Adrenal gland (tissue), 12 donors: ENCODE results near the gene BCAP29. TPM values are rescaled to one million over a fixed set of nuclear protein-coding genes. Genes with fewer than 3 reads are reported as not detected.

ENCODE experiments used
- DNase-seq, 7 donors: peaks; one replicate each; pipeline ENCODE4 v3.0.0-alpha.2; 2019 to 2020
- H3K27ac ChIP-seq, 5 donors: fragments of 200-600 bp; sonication (generic) in 4 of 5; 1 replicate in 3 of 5; 2 replicates in 2 of 5; pipeline versions ENCODE4 v1.5.1 to v1.8.0; 2016 to 2020; ENCODE audit warnings: mild to moderate bottlenecking in 1 of 5
- H3K27me3 ChIP-seq: fragments of 200-600 bp; 2 replicates; pipeline ENCODE4 v1.8.0; 2021
- H3K36me3 ChIP-seq, 2 donors: fragments of 200-600 bp; replicated peaks in 1 of 2; 1 replicate in 1 of 2; 2 replicates in 1 of 2; pipeline versions ENCODE4 v1.5.1 to v1.8.0; 2018 to 2022
- H3K4me1 ChIP-seq, 2 donors: fragments of 200-600 bp; replicated peaks in 1 of 2; 1 replicate in 1 of 2; 2 replicates in 1 of 2; pipeline versions ENCODE4 v1.5.1 to v1.8.0; 2018 to 2021
- H3K4me3 ChIP-seq, 4 donors: fragments of 200-600 bp; sonication (generic) in 3 of 4; one replicate each; pipeline ENCODE4 v1.5.1; 2016 to 2018
- H3K9me3 ChIP-seq, 3 donors: fragments of 200-600 bp; sonication (generic) in 1 of 3; replicated peaks in 1 of 3; 1 replicate in 2 of 3; 2 replicates in 1 of 3; pipeline versions ENCODE4 v1.5.1 to v1.8.0; 2016 to 2021
- POLR2A ChIP-seq, 2 donors: fragments of 450-650 bp; IDR thresholded peaks; one replicate each; pipeline ENCODE4 v1.6.1; 2017; ENCODE audit warnings: antibody characterized with exemption in 2 of 2, mild to moderate bottlenecking in 2 of 2, moderate library complexity in 1 of 2
- WGBS, 4 donors: extraction: QIAGEN DNeasy Blood & Tissue Kit in 2 of 4; methylation state at CpG; one replicate each; pipeline versions ENCODE4 v1.1.5 to v1.1.7; 2013 to 2017; 5-methylcytosine and 5-hydroxymethylcytosine counted together
- intact Hi-C, 2 donors: fragments of 100-400 bp; cut with DNase I; formaldehyde crosslinking; loops; one replicate each; pipeline versions ENCODE4 v1.14.1 to v1.15.0; 2022 to 2023
- polyA plus RNA-seq, 3 donors: library from polyadenylated mRNA; stranded (reverse); fragments of 200-250 nt in 2 of 3; fragments of 350-450 nt in 1 of 3; fragmentation: Illumina TruSeq in 1 of 3; extraction: RNeasy Lipid Tissue Mini Kit (QIAGEN cat#74804) in 1 of 3; gene quantifications; one replicate each; pipeline ENCODE4 v1.2.3, GENCODE V29; 2013 to 2014
- total RNA-seq, 9 donors: library from RNA; depleted of rRNA in 4 of 9; stranded (reverse); fragments of >200 nt in 4 of 9; fragments of 120-200 nt in 1 of 9; fragmentation: NEBNext Ultra II Directional in 1 of 9; extraction: Animal tissue kit (Norgen Biotek cat#: 25700) in 1 of 9; gene quantifications; one replicate each; pipeline versions ENCODE4 v1.1.0 to v1.2.4, GENCODE V29; 2013 to 2023
- TF ChIP-seq, protein P1 (sequence below), 6 experiments: fragments of 450-650 bp in 4 of 6; fragments of 200-600 bp in 2 of 6; sonication (generic) in 1 of 6; IDR thresholded peaks; 1 replicate in 5 of 6; 2 replicates in 1 of 6; pipeline versions ENCODE4 v1.5.1 to v1.8.0; 2016 to 2021; ENCODE audit warnings: antibody characterized with exemption in 6 of 6, mild to moderate bottlenecking in 2 of 6, moderate library complexity in 1 of 6
- donor health status: healthy with polysubstance abuse.
- donor health status: Bipolar disorder and iron deficiency.
- donor health status: DM: yes; HTN: yes; CAD: no.
- donor health status: DM: no; HTN: no; CAD: no.
- donor health status: DM: no; HTN: no; CAD: no.
- donor health status: DM: yes; HTN: yes; CAD: no.

Gene BCAP29
- total and polyA plus RNA-seq, 12 donors, result 35.0 to 158 (median 51.0) TPM

DNA sequence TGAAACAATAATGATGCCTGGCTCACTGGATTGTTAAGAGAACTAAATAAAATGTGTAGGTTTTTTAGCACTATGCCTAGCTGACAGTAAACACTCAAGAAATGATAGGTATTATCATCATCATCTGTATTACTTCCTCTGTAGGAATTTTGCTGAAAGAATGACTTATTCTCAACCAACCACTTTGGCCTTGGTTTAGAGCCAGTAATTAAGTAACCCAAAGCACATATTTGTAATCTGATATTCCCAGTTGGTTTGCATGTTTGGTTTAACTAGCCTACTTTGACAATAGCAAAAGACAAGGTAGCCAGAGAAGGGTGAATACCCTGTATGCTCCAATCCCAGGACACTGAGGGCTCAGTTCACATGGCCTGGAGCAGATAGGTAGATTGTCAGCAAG, 34.4 kb downstream of the BCAP29 start:
- intact Hi-C loops, result no loop called here
- TF ChIP-seq, protein P1, sequence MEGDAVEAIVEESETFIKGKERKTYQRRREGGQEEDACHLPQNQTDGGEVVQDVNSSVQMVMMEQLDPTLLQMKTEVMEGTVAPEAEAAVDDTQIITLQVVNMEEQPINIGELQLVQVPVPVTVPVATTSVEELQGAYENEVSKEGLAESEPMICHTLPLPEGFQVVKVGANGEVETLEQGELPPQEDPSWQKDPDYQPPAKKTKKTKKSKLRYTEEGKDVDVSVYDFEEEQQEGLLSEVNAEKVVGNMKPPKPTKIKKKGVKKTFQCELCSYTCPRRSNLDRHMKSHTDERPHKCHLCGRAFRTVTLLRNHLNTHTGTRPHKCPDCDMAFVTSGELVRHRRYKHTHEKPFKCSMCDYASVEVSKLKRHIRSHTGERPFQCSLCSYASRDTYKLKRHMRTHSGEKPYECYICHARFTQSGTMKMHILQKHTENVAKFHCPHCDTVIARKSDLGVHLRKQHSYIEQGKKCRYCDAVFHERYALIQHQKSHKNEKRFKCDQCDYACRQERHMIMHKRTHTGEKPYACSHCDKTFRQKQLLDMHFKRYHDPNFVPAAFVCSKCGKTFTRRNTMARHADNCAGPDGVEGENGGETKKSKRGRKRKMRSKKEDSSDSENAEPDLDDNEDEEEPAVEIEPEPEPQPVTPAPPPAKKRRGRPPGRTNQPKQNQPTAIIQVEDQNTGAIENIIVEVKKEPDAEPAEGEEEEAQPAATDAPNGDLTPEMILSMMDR (IDR thresholded peaks at IDR 0.05), result no peak
- no peak for TF ChIP-seq POLR2A (IDR thresholded peaks at IDR 0.05)
- no peaks in the 10 kb centered on the region for H3K27me3 ChIP-seq
- H3K4me1 ChIP-seq, result peaks cover 0 to 13% of the 10 kb centered on the region in 2 donors
- DNase-seq, result no peak
- H3K27ac ChIP-seq, result no peak overlapping the region
- H3K4me3 ChIP-seq, result no peak overlapping the region
- H3K36me3 ChIP-seq, result peaks cover 0 to 27% of the 10 kb centered on the region in 2 donors
- no peaks in the 10 kb centered on the region for H3K9me3 ChIP-seq

- no peaks in the 10 kb centered on the region for H3K4me1 ChIP-seq
- intact Hi-C loops, result no loop called here
- 88 to 99% (median 92%) methylated on average over 4 of the region's 4 CpGs for WGBS, 4 donors
- H3K27ac ChIP-seq, result no peak overlapping the region
- DNase-seq, result no peak
- H3K27me3 ChIP-seq, result no peaks in the 10 kb centered on the region
- no peak for TF ChIP-seq POLR2A (IDR thresholded peaks at IDR 0.05)
- TF ChIP-seq, protein P1 (IDR thresholded peaks at IDR 0.05), result no peak
- H3K4me3 ChIP-seq, result no peak overlapping the region
- peaks cover 0 to 27% of the 10 kb centered on the region in 2 donors for H3K36me3 ChIP-seq
- no peaks in the 10 kb centered on the region for H3K9me3 ChIP-seq
Measured at GRCh38 chr7:107615910-107616680, 36.0 kb downstream of the BCAP29 start.

DNA sequence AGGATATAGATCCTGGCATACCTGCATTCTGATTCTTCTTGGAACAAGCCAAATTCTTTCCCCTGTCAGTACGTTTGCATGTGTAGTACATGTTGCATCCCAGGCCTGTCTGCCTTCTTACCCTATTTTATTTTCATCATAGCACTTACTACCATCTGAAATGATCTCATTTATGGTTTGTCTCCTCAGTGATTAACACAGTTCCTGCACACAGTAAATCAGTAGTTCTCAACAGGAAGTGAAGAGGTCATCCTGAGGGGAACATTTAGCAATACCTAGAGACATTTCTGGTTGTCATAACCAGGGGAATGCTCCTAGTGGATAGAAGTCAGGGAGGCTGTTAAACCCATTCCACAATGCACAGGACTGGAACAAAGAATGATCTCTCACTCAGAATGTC, 42.4 kb downstream of the BCAP29 start:
- no peaks in the 10 kb centered on the region for H3K4me1 ChIP-seq
- DNase-seq, result no peak

GRCh38 chr7:107622894-107623293, 42.8 kb downstream of the BCAP29 start:
- Histone ChIP-seq H3K27me3 (no peaks in the 10 kb centered on the region), H3K4me3 (no peak overlapping the region), H3K36me3 (no peaks in the 10 kb centered on the region), H3K27ac (no peak overlapping the region), H3K4me1 (no peaks in the 10 kb centered on the region), H3K9me3 (no peaks in the 10 kb centered on the region)
- 64 to 84% (median 79%) methylated on average over 2 of the region's 2 CpGs for WGBS, 4 donors
- TF ChIP-seq, protein P1 (IDR thresholded peaks at IDR 0.05), result no peak
- TF ChIP-seq POLR2A (IDR thresholded peaks at IDR 0.05), result no peak
- intact Hi-C loops, result no loop called here
- no peak for DNase-seq

More for the DNA sequence above, 42.4 kb downstream of the BCAP29 start:
- Histone ChIP-seq H3K27ac (peak overlapping the region in 1 of 5 donors; percentile 36), H3K36me3 (no peaks in the 10 kb centered on the region), H3K9me3 (no peaks in the 10 kb centered on the region), H3K4me3 (no peak overlapping the region), H3K27me3 (no peaks in the 10 kb centered on the region)
- intact Hi-C loops, result no loop called here
- WGBS, 4 donors, result 60 to 78% (median 69%) methylated on average over 1 of the region's 1 CpG
- no peak for TF ChIP-seq POLR2A (IDR thresholded peaks at IDR 0.05)

- H3K4me3 ChIP-seq, result no peak overlapping the region
- 92 to 93% (median 93%) methylated on average over 4 of the region's 4 CpGs for WGBS, 4 donors
- TF ChIP-seq POLR2A (IDR thresholded peaks at IDR 0.05), result no peak
- TF ChIP-seq, protein P1 (IDR thresholded peaks at IDR 0.05), result no peak
- H3K27ac ChIP-seq, result no peak overlapping the region
- H3K36me3 ChIP-seq, result no peaks in the 10 kb centered on the region
- no peak for DNase-seq
- no peaks in the 10 kb centered on the region for H3K4me1 ChIP-seq
- H3K27me3 ChIP-seq, result no peaks in the 10 kb centered on the region
- intact Hi-C loops, result no loop called here
- no peaks in the 10 kb centered on the region for H3K9me3 ChIP-seq
Measured at GRCh38 chr7:107627002-107627401, 47.0 kb downstream of the BCAP29 start.
